CD4-positive, alpha-beta T cell treated with Interleukin-4 for 4 hours (primary cell): ENCODE measurements around the gene TRIAP1.
A peak's percentile ranks its signal among the peaks of the same experiment; 100 is the strongest.
"Not testable (repeated sequence)": the region's sequence is repeated elsewhere in the genome, so short reads cannot be mapped to it uniquely, and the experiment has no call there.

ENCODE experiments used
- DNase-seq: peaks from one replicate; pipeline ENCODE4 v3.0.0-alpha.2; 2020

TRIAP1 gene

GRCh38 chr12:120445911-120446843, at the start of gene TRIAP1, which contains the start of gene GATC:
TRIAP1 (minus strand) TSS chr12:120446384; CDS start chr12:120446372, 12 bp downstream.
GATC (plus strand) TSS chr12:120446444; CDS start chr12:120446481, 37 bp downstream.
- DNase-seq = peak; percentile 83

DNA sequence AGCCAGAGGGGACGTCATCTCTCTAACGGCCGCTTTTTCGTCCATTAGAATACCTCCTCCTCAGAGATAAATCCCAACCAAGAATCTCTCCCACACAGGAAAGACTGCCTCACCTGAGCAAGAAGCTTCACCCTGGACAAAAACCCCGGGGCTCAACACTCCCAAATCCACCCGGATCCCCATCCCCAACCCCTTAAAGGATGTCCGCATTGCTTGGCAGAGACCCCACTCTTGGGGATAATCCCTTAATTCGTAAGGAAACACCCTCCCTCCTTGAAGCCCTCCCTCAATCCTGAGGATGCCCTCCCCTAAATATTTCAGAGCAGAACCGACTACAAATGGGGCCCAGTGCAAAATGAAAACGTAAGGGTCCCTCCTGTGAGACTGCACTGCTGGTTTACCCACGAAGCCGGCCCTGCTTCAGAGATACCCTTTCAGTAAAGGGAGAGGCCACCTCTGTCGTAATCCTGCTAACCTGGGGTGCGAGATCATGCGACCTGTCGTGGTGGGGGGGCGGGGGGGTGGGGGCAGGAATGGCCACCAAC, 49.1 kb upstream of the TRIAP1 start:
- DNase-seq = no peak

DNA sequence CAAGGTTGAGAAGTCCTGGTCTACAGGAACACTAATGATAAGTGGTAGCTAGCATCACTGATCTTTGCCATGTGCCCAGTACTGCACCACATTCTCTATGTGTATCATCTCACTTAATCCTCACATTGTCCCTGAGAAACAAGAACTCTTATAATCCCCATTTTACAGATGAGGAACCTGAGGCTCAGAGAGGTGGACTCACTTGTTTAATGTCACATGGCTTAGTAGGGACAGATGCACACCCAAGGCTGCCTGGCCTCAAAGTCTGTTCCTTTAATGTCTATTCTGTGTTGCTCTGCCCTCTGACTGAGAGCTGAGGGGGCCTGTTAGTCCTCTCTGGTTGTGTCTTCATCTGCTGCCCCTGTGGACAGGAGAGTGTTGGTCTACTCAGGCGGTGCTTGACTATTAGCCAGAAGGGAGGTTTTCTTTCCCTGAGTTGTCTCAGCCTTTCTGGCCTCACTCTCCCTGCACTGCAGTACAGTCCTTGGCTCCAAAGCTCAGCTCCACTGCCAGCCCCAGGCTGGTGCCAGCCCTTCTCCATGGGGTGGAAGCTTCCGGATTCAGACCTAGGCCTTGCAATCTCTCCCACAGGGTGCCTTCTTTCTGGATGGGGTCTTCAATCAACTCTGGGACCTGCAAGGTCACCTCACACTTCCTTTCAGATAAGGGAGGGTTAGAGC, 44.8 kb upstream of the TRIAP1 start:
- no peak for DNase-seq

DNA sequence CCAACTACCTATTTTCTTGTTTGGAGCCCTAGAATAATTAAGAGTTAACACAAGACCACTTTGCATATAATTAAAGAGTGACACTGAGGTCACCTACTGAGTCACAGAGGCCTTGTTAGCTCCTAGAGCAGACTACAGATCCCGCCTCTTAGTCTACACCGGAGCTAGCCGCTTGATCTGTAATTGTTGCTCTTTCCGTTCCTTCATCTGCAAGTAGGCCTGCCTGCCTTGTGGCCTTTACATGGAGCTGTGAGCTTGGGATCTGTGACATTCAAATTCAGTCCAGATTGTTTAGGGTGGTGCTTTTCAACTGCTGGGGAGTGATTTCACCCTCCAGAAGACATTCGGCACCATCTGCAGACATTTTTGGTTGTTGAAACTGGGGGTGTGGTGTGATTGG, 44.1 kb upstream of the TRIAP1 start:
- no peak for DNase-seq

DNA sequence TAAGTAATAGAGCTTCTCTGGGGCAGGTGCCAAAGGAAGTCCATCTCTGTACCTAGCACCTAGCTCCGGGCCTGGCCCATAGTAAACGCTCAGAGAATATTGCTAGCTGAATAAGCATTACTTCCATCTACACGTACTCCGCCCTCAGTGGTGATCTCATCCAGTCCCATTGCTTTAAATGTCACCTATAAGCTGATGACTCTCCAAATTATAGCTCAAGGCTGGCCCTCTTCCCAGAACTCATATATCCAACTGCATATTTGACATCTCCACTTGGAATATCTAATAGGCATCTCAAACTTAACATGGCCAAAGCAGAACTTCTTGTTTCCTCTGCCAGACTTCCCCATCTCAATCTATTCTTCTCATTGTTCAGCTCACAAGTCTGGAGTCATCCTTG, 42.8 kb upstream of the TRIAP1 start:
- no peak for DNase-seq

- DNase-seq = no peak
Measured at GRCh38 chr12:120488057-120488640, 42.0 kb upstream of the TRIAP1 start.

- not testable (repeated sequence) for DNase-seq
Measured at GRCh38 chr12:120487552-120487951, 41.4 kb upstream of the TRIAP1 start.

DNA sequence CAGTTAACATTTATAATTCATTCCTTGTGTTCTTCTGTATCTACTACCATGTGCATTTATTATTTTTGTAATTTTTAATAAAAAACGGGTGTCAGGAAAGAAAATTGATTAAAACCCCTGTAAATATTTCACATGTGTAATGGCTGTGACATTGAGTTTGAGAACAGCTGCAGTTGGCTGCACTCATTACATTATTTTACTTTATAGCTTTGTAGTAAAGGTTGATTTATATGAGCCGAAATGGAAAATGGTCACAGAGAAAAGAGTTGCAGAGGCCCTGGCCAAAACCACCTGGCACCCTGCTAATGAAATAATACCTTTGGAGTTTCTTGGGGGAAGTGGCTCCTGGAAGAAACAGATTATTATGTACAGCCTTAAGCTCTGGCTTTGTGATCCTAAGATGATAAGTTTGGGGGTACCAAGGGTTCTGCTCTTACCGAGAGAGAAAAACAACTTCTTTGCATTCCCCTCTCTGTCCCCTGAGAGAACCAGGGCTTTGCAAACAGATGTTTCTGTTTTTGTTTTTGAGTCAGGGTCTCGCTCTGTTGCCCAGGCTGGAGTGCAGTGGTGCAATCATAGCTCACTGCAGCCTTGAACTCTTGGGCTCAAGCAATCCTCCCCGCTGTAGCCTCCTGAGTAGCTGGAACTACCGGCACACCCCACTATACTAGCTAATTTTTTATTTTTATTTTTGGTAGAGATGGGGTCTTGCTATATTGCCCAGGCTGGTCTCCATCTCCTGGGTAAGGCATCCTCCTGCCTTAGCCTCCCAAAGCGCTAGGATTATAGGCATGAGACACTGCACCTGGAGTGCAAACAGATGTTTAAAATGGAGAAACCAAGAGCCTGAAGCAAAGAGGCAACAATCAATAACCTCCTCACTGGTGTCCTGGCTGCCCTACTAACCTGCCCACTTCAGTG, 40.0 kb upstream of the TRIAP1 start:
- no peak for DNase-seq

DNA sequence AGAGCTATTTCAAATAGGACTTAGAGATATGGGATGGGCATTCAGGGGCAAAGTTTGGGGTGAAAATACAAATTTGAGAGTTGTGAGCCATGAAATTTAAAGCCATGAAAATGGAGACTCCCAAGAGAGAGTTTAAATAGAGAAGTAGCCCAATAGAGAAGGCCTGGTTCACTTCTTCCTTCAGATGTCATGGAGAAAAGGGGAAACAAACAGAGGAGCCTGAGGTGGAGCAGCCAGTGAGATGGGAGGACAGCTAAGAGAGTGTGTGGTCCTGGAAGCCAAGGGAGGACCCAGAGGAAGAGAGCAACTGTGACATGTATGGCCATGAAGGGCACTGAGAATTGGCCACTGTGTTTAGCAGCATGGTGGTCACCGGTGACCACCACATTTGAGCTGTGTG, 37.4 kb upstream of the TRIAP1 start:
- no peak for DNase-seq

GRCh38 chr12:120481022-120481767, 35.0 kb upstream of the TRIAP1 start:
- DNase-seq = peak; percentile 48

DNA sequence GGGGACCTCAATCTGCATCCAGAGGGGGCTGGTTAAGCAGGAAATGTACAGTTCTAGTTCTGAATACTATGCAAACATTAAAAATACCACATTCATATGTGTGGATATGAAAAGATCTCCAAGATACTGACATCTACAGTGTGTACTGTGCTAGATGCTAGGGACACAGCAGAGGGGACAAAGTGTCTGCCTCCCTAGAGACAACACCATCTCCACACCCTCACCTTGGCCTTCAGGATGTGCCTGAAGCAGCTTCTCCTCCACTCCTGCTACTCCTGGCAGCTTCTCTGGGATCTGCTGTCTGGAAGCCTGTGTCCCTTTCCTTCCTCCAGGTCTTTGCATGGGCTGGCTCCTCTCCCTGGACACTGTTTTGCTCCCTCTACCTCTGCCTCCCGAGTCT, 34.0 kb upstream of the TRIAP1 start:
- no peak for DNase-seq

GRCh38 chr12:120479458-120479857, 33.3 kb upstream of the TRIAP1 start:
- DNase-seq = no peak

GRCh38 chr12:120475643-120476042, 29.5 kb upstream of the TRIAP1 start:
- DNase-seq = no peak

- DNase-seq = no peak
Measured at GRCh38 chr12:120474616-120474960, 28.4 kb upstream of the TRIAP1 start.

DNA sequence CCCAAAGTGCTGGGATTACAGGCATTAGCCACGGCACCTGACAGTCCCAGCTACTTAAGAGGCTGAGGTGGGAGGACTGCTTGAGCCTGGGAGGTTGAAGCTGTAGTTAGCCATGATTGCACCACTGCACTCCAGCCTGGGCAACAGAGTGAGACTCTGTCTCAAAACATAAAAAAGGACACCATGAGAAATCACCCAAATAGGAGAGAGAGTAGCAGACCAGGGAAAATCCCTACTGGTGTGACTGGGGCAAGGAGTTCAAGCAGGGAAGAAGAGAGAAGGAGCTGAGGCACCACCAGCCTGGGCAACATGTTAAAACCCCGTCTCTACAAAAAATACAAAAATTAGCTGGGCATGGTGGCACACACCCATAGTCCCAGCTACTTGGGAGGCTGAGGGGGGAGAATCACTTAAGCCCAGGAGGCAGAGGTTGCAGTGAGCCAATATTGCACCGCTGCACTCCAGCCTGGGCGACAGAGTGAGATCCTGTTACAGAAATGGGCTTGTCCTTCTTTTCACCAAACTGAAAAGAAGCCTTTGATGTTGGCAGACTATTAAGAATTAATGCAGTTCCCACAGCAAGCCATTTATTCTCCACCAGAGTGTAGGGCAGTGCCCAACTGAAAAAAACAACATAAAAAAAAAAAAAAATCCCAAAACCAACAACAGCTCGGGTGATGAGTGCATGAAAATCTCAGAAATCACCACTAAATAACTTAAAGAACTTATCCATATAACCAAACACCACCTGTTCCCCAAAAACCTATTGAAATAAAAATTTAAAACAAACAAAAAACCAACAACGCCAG, 27.8 kb upstream of the TRIAP1 start:
- DNase-seq = no peak

DNA sequence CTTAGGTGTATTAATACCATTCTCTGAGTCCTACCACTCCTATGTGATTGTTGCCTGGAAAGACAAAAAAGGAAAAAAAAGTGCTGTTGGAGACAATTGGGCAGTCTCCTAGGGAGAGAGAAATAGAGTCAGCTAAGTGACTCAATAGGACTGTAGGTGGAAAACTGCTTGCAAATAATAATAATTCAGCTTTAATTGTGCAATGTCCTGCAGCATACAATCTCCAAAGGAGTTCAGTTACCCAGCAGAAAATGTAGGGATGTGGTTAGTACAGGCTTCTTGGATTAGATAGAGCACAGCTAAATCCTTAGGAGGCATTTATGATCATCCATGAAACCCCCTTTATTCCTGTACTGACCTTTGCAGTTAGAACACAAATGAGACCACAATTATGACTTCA, 26.3 kb upstream of the TRIAP1 start:
- no peak for DNase-seq

GRCh38 chr12:120470150-120470784, 24.1 kb upstream of the TRIAP1 start:
- no peak for DNase-seq

DNA sequence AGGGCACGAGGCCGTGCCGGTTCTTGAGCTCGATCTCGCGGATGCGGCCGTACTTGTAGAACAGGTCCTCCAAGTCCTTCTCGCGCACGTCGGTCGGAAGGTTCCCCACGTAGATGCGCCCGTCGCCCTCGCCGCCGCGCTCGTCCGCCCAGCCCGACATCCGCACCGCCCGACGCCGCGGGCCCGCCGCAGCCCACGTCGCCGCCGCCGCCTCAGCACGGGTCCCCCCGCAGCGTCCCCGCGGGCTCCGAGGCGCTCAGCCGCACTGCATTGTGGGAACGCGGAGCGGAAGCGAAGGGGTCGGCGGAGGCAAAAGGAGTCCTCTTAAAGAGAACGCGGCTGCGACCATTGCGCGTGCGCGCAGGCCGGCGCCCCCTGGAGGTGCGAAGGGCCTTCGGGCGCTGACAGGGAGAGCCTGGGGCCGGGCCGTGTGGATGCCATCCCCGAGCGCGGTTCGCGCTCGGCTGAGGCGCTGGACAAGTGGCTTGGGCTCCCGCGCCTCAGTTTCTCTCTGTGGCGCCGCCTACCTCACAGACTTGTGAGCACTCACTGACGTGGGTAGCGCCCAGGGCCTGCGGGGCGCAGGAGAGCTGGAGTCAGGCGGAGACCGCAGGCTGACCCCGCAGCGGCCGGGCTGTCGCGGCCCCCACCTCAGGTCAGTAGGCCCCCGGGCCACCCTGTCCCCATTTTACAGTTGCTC, 23.4 kb upstream of the TRIAP1 start, which contains the start of gene SRSF9:
Gene SRSF9, minus strand, starts transcription at position 299 of the 700 bp plus-strand sequence. Its CDS starts 139 bp downstream, at position 160.
- DNase-seq = peak; percentile 97

DNA sequence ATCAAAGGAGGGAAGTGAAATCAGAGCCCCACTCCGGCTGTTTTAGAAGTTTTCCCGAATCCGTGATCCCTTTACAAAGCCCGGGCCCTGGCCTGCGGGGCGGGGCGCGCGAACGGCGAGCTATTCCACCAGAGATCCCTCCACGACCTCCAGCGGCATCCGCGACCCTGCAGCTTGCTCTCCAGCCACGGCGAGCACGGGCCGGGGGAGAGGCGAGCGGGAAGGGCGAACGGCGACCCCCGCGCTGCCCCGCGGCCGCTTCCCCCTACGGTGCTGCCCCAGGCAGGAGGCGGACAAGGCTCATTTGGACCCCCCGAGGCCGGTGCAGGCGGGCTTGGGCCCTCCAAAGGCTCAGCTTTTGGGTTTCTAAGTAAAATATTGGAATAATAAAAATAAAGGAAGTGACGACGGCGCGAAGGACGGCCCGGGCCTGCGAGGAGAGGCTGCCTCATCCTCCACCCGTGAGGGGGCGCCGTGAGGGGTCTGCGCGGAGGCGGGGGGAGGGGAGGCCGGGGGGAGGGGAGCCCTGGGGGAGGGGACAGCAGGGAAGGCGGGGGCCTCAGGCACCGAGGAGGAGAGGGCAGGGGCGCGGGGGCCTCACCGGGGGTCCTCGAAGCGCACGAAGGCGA, 22.8 kb upstream of the TRIAP1 start:
- DNase-seq = peak; percentile 48
